Neural progenitor cell (in vitro differentiated cells): Measurements from ENCODE around the gene COL15A1. TPM values are rescaled to one million over a fixed set of nuclear protein-coding genes. Genes with fewer than 3 reads are reported as not detected.

Source experiments
- DNase-seq: peaks from one replicate; pipeline ENCODE4 v3.0.0-alpha.2; 2016; ENCODE audit warnings: low spot score
- H2AFZ ChIP-seq: fragments of 200-600 bp; sonication (generic); replicated peaks from 2 replicates; pipeline ENCODE4 v1.6.1; 2016; ENCODE audit warnings: antibody characterized with exemption
- H3F3A ChIP-seq: fragments of 200-600 bp; sonication (generic); 2 replicates; pipeline ENCODE4 v1.6.1; 2016; ENCODE audit warnings: antibody characterized with exemption, low read depth
- H3K27ac ChIP-seq: fragments of 200-600 bp; sonication (generic); 2 replicates; pipeline ENCODE4 v1.5.1; 2016; ENCODE audit warnings: mild to moderate bottlenecking
- H3K27me3 ChIP-seq: fragments of 200-600 bp; sonication (generic); 2 replicates; pipeline ENCODE4 v1.6.1; 2016; ENCODE audit warnings: mild to moderate bottlenecking, moderate library complexity
- H3K36me3 ChIP-seq: fragments of 200-600 bp; sonication (generic); 2 replicates; pipeline ENCODE4 v1.5.1; 2016
- H3K4me1 ChIP-seq: fragments of 200-600 bp; sonication (generic); 2 replicates; pipeline ENCODE4 v1.6.1; 2016; ENCODE audit warnings: mixed run types
- H3K4me2 ChIP-seq: fragments of 200-600 bp; sonication (generic); 2 replicates; pipeline ENCODE4 v1.6.1; 2016
- H3K4me3 ChIP-seq: fragments of 200-600 bp; sonication (generic); 2 replicates; pipeline ENCODE4 v1.5.1; 2016
- H3K79me2 ChIP-seq: fragments of 200-600 bp; sonication (generic); 2 replicates; pipeline ENCODE4 v1.6.1; 2016; ENCODE audit warnings: low read depth
- H3K9ac ChIP-seq: fragments of 200-600 bp; sonication (generic); 2 replicates; pipeline ENCODE4 v1.6.1; 2016
- H3K9me3 ChIP-seq: fragments of 200-600 bp; sonication (generic); 2 replicates; pipeline ENCODE4 v1.5.1; 2016; ENCODE audit warnings: low read depth
- H4K20me1 ChIP-seq: fragments of 200-600 bp; sonication (generic); 2 replicates; pipeline ENCODE4 v1.6.1; 2016; ENCODE audit warnings: low read depth
- H3K27ac Mint-ChIP-seq: 3 replicates; pipeline ENCODE4 v1.8.0; 2021; ENCODE audit warnings: mixed read lengths
- H3K27me3 Mint-ChIP-seq: 2 replicates; pipeline ENCODE4 v1.8.0; 2022; ENCODE audit warnings: low read depth, mild to moderate bottlenecking, inconsistent platforms, moderate library complexity, mixed read lengths; ENCODE audit not compliant: insufficient read depth
- H3K36me3 Mint-ChIP-seq: 3 replicates; pipeline ENCODE4 v1.8.0; 2021; ENCODE audit warnings: mixed read lengths
- H3K4me1 Mint-ChIP-seq: 3 replicates; pipeline ENCODE4 v1.8.0; 2021; ENCODE audit warnings: mixed read lengths
- H3K4me3 Mint-ChIP-seq: 3 replicates; pipeline ENCODE4 v1.8.0; 2021; ENCODE audit warnings: mild to moderate bottlenecking, moderate library complexity, mixed read lengths
- H3K9me3 Mint-ChIP-seq: 3 replicates; pipeline ENCODE4 v1.8.0; 2020; ENCODE audit warnings: mixed read lengths
- CTCF ChIP-seq: fragments of 200-600 bp; sonication (generic); IDR thresholded peaks from 2 replicates; pipeline ENCODE4 v1.5.1; 2017; ENCODE audit warnings: antibody characterized with exemption, mild to moderate bottlenecking
- EZH2 ChIP-seq: fragments of 200-600 bp; sonication (generic); IDR thresholded peaks from 2 replicates; pipeline ENCODE4 v1.6.1; 2017; ENCODE audit warnings: antibody characterized with exemption, mild to moderate bottlenecking, moderate library complexity
- EZH2phosphoT487 ChIP-seq: fragments of 200-600 bp; sonication (generic); IDR thresholded peaks from 2 replicates; pipeline ENCODE4 v1.6.1; 2017; ENCODE audit warnings: antibody characterized with exemption
- total RNA-seq: library from RNA; depleted of rRNA; stranded (reverse); fragments of >200 nt; gene quantifications from 2 replicates; pipeline ENCODE4 v1.2.3, GENCODE V29; 2015; ENCODE audit warnings: low replicate concordance

Gene COL15A1
- total RNA-seq, 1 donor from 2014 or later, result 3.2 TPM

GRCh38 chr9:98972716-98973115 lies 29.0 kb downstream of the COL15A1 start:
- H3K9me3 Mint-ChIP-seq, result no peaks in the 10 kb centered on the region
- H3K4me2 ChIP-seq, result no peak overlapping the region

GRCh38 chr9:98973171-98973570 lies 29.5 kb downstream of the COL15A1 start:
- no peak overlapping the region for H3K4me3 ChIP-seq
- no peaks in the 10 kb centered on the region for H3K36me3 Mint-ChIP-seq
- no peaks in the 10 kb centered on the region for H3K9me3 Mint-ChIP-seq
- no peaks in the 10 kb centered on the region for H4K20me1 ChIP-seq
- peaks cover 41% of the 10 kb centered on the region for H3K27me3 ChIP-seq
- peaks cover 9% of the 10 kb centered on the region for H3F3A ChIP-seq
- no peak overlapping the region for H3K27ac ChIP-seq
- H3K27ac Mint-ChIP-seq, result peak overlapping the region; percentile 62
- DNase-seq, result no peak
- TF ChIP-seq CTCF (no peak), EZH2 (no peak), EZH2phosphoT487 (no peak)
- H3K4me3 Mint-ChIP-seq, result no peak overlapping the region
- H3K36me3 ChIP-seq, result no peaks in the 10 kb centered on the region
- no peaks in the 10 kb centered on the region for H3K79me2 ChIP-seq
- no peaks in the 10 kb centered on the region for H3K9me3 ChIP-seq
- H3K4me1 Mint-ChIP-seq, result peaks cover 49% of the 10 kb centered on the region
- H3K4me1 ChIP-seq, result peaks cover 16% of the 10 kb centered on the region
- no peak overlapping the region for H3K4me2 ChIP-seq
- H3K27me3 Mint-ChIP-seq, result peaks cover 12% of the 10 kb centered on the region
- H3K9ac ChIP-seq, result no peak overlapping the region
- H2AFZ ChIP-seq, result no peak overlapping the region

More at GRCh38 chr9:98972716-98973115, 29.0 kb downstream of the COL15A1 start:
- no peak for TF ChIP-seq CTCF
- TF ChIP-seq EZH2, result no peak
- TF ChIP-seq EZH2phosphoT487, result no peak
- Histone ChIP-seq H3K27me3 (peaks cover 41% of the 10 kb centered on the region), H2AFZ (no peak overlapping the region), H4K20me1 (no peaks in the 10 kb centered on the region), H3K79me2 (no peaks in the 10 kb centered on the region), H3K36me3 (no peaks in the 10 kb centered on the region), H3F3A (peaks cover 5% of the 10 kb centered on the region), H3K9me3 (no peaks in the 10 kb centered on the region), H3K27ac (no peak overlapping the region), H3K4me1 (peaks cover 11% of the 10 kb centered on the region), H3K4me3 (no peak overlapping the region), H3K9ac (no peak overlapping the region)
- peaks cover 45% of the 10 kb centered on the region for H3K4me1 Mint-ChIP-seq
- no peak for DNase-seq
- H3K27ac Mint-ChIP-seq, result no peak overlapping the region
- H3K4me3 Mint-ChIP-seq, result no peak overlapping the region
- peaks cover 12% of the 10 kb centered on the region for H3K27me3 Mint-ChIP-seq
- H3K36me3 Mint-ChIP-seq, result no peaks in the 10 kb centered on the region

GRCh38 chr9:98973576-98973975 lies 29.9 kb downstream of the COL15A1 start:
- H3K4me1 ChIP-seq, result peaks cover 18% of the 10 kb centered on the region
- H3K4me1 Mint-ChIP-seq, result peaks cover 53% of the 10 kb centered on the region

More at GRCh38 chr9:98973576-98973975, 29.9 kb downstream of the COL15A1 start:
- Mint-ChIP-seq H3K4me3 (no peak overlapping the region), H3K36me3 (no peaks in the 10 kb centered on the region), H3K27ac (peak overlapping the region; percentile 62), H3K27me3 (peaks cover 12% of the 10 kb centered on the region), H3K9me3 (no peaks in the 10 kb centered on the region)
- no peak overlapping the region for H3K4me3 ChIP-seq
- no peak overlapping the region for H3K9ac ChIP-seq
- H2AFZ ChIP-seq, result no peak overlapping the region
- DNase-seq, result no peak
- H3K36me3 ChIP-seq, result no peaks in the 10 kb centered on the region
- no peaks in the 10 kb centered on the region for H3K9me3 ChIP-seq
- H3K27ac ChIP-seq, result no peak overlapping the region
- no peaks in the 10 kb centered on the region for H4K20me1 ChIP-seq
- no peaks in the 10 kb centered on the region for H3K79me2 ChIP-seq
- H3K4me2 ChIP-seq, result no peak overlapping the region
- H3K27me3 ChIP-seq, result peaks cover 41% of the 10 kb centered on the region
- H3F3A ChIP-seq, result peaks cover 13% of the 10 kb centered on the region
- TF ChIP-seq EZH2, result no peak
- TF ChIP-seq CTCF, result no peak
- TF ChIP-seq EZH2phosphoT487, result no peak
